NOMO-1 treated with DMSO at 0.1 percent for 48 hours (cell line): Measurements from ENCODE around the gene JAM2.
"Not testable (repeated sequence)": the region's sequence is repeated elsewhere in the genome, so short reads cannot be mapped to it uniquely, and the experiment has no call there.

Experiments
- DNase-seq: peaks from one replicate; lab custom pipeline; 2025; ENCODE audit not compliant: unreplicated experiment; lab: John Stamatoyannopoulos, UW

Gene JAM2

DNA sequence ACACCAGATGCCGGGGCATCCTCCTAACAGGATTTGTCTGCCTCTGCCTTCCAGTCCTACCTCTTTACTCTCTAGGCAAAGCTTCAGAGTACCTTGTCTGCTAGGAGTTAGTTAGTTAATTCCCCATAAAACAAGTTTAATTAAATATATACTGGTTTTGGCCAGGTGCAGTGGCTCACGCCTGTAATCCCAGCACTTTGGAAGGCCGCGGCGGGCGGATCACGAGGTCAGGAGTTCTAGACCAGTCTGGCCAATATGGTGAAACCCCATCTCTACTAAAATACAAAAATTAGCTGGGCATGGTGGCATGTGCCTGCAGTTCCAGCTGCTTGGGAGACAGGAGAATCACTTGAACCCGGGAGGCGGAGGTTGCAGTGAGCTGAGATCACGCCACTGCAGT lies 75.0 kb downstream of the JAM2 start:
- DNase-seq: not testable (repeated sequence)

DNA sequence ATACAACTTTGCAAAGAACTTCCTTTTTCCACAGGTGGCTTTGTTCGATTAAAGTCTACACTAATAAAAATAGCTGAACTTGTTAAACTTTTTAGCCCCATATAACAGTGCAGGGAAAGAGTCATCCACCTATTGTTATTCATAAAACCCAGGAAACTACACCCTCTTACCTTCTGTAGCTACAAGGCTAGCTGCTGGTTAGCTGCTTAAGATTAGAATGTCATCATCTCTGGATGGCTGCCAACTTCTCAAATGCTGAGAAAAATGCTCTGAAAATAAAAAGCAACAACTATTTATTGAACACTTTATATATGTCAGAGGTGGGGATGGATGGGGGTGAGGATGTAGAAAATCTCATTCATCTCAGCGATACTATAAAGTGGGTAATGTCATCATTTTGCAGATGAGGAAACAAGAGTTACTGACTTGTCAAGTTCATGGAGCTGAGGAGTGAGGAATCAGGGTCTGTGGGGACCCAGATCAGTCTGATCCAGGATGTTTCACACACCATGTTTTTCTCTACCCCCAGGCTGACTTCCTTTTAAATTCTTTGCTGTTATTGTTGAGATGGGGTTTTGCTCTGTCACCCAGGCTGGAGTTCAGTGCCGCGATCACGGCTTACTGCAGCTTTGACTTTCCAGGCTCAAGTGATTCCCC lies 78.6 kb downstream of the JAM2 start:
- DNase-seq: no peak

- no peak for DNase-seq
These were observed 82.9 kb downstream of the JAM2 start for GRCh38 chr21:25721987-25722386.

DNA sequence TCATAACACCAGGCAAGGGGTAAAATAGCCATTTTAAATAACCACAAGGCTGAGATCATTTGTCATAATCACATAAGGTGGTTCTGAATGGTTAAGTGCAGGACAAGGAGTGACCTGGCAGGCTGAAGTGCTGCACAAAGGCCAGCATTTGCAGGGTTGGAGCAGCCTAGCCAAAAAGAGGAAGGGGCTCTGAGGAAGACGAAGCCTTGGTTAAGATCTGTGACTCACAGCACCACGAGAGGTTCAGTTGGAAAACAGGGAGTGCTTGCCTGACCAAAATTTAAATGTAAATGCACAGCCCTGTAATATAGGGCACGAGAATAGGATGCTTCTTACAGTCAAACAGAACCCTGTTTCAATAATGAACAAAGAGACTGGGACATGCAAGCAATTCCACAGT lies 83.6 kb downstream of the JAM2 start:
- DNase-seq: peak; percentile 83

GRCh38 chr21:25732091-25732760 lies 93.2 kb downstream of the JAM2 start:
- DNase-seq: no peak

DNA sequence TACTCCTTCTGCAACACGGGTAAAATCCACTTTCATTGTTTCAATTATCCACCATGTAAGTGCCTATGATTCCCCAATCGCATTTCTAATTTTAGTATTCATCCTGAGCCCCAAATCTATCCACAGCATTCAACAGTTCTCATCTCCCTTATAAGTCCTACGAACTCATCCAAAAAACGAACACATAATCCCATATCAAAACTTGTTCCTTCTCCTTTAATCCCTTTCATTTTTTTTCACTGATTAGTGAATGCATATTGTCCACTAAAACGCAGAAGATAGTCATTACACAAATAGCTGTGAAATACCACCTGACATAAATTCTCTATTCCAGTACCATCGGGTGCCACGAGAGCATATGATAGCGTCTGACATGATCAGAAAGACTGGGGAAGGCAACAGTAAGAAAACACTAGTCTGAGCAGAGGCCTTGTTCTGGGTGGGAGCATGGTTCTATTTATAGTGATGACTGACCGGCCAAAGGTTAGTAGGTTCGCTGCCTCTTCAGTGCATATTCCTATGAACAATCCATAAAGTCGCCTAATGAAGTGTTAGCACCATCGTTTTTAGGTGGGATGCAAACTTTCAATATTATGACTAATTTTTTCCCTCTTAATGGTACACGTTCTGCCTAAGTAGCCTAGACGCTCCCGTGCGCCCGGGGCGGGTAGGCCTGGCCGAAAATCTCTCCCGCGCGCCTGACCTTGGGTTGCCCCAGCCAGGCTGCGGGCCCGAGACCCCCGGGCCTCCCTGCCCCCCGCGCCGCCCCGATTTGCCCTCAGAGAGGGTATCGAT lies 95.0 kb downstream of the JAM2 start:
- peak; percentile 37 for DNase-seq

GRCh38 chr21:25734654-25734903 lies 95.5 kb downstream of the JAM2 start:
- DNase-seq: no peak

- peak; percentile 96 for DNase-seq
These were observed 96.0 kb downstream of the JAM2 start, which contains the start of the genes ATP5PF and GABPA for GRCh38 chr21:25734904-25735645. Gene ATP5PF (minus strand): TSS chr21:25734904. CDS start chr21:25729794, 5,110 bp downstream. Gene GABPA (plus strand): TSS chr21:25734972. CDS start chr21:25741599, 6,627 bp downstream.

- peak; percentile 45 for DNase-seq
These were observed 96.9 kb downstream of the JAM2 start for GRCh38 chr21:25735646-25736597.

- DNase-seq: no peak
These were observed 98.4 kb downstream of the JAM2 start for GRCh38 chr21:25737421-25737820.

DNA sequence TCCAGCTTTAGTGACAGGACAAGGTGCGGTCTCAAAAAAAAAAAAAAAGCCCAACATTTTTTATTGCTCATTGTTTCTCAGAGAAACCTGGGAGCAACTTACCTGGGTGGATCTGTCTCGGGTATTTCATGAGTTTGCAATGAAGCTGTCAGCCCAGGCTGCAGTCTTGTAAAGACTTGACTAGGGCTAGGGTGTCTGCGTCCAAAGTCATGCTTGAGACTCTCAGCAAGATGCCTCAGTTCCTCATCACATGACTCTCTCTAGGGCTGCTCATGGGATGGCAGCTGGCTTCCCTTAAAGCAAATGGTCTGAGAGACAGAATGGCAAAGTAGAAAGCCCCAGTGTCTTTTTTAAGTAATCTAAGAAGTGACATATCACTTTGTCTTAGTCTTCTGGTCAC lies 103.8 kb downstream of the JAM2 start:
- DNase-seq: no peak

DNA sequence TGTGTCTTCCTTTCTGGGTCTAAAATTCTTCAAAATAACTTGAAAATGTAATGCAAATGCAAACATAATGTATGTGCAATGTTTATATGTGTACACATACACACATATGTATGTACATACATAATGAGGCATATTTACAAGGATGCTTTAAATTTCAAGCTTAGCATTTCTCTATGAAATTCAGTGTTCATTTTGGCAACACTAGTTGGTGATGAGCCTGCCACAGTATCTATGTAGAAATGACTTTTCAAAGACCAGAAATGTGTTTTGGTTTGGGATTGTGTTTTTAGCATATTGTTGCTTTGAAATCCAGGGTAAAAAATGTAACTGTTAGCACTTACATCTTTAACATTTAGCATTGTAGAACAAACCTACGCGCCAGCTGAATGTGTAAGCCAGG lies 105.8 kb downstream of the JAM2 start:
- DNase-seq: no peak

DNA sequence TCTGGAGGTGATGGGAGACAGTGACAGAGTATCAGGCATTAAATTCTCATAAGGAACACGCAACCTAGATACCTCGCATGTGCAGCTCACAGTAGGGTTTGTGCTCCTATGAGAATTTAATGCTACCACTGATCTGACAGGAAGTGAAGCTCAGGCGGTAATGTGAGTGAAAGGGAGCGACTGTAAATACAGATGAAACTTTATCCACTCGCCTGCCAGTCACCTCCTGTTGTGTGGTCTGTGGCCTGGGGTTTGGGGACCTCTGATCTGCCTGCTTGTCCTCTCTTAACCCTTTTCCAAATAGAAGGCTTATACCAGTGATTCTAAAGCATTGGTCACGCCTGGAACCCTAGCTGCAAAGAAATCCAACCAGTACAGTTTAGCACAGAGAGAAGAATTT lies 111.0 kb downstream of the JAM2 start:
- DNase-seq: no peak

DNA sequence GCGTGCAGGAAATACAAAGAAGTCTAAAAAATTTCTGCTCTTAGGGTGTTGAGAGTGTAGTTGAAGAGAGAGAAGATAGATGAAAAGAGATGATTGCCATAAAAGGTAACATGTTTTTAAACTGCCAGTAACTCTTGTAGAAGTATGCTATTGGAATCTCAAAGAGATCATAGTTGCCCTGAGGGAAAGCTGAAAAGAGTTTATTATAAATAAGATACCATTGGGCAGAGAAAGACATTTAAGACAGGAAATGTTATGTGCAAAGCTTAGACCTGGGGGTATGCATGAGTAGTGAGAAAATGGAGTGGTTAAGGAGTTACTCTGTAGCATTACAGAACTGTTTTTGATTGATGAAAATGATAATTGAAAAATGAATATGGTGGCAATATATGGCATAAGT lies 113.4 kb downstream of the JAM2 start:
- no peak for DNase-seq

DNA sequence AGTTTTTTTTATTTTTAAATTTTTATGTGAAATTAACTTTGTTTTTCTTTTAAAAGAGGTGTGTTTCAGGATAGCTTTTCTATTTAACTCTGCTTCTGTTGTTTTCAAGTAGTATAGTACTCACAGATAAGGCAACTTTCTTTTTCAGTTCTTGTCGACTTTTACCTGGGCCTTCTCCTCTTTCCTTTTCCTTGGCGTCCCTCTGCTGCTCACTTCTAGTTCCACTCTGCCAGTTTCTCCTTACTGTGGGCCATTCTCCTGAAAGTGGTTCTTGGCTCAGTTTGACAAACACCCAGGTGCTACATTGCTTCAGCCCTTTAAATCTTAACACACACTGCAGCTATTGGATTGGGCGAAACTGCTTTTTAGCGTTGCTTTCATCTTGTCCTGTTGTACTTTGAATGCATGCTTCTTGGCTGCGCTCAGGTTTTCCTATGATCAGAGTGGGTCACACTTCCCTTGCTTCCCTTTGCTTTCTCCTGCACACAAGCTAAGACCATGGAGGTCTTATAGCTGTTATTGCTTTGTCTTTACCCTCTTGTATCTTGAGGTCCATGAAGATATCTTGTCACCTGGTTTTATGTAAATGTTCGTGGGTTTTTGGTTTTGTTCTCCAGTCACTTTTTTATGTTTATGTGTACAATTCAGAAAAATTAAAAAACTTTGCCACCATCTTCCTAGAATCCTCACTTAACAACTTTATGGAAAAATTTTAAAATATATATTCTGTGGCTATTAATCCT lies 117.3 kb downstream of the JAM2 start:
- DNase-seq: no peak

- no peak for DNase-seq
These were observed 118.5 kb downstream of the JAM2 start for GRCh38 chr21:25757531-25757930.

- DNase-seq: no peak
These were observed 120.5 kb downstream of the JAM2 start for GRCh38 chr21:25759573-25759972.

DNA sequence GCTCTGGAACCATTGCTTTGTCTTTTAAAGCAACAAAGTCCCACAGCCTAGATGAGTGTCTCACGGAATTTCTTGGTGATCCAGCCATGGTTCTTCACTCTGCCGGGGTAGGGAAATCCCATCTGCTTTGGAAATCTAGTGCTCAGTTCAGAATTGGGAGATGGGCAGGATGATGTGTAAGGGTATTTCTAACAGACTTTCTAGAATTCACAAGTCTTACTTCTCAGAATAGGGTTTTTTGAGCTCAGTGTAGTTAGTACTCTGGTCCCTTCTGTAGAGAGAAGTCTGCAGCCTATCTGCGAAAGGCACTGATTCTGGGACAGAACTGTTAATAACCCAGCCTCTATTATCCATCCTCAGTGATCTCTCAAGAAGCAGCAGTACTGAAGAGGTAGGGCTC lies 121.0 kb downstream of the JAM2 start:
- no peak for DNase-seq

GRCh38 chr21:25760677-25761076 lies 121.6 kb downstream of the JAM2 start:
- DNase-seq: no peak

GRCh38 chr21:25764065-25764464 lies 125.0 kb downstream of the JAM2 start:
- DNase-seq: no peak
